ENCODE data around the gene MYH9.

MYH9 gene

GRCh38 chr22:36329254-36330078, 58.3 kb downstream of the MYH9 start:
- TF ChIP-seq CTCF (IDR thresholded peaks at IDR 0.05; ENCODE audit: low read depth, low read length): no peak
- H3K4me3 ChIP-seq (ENCODE audit: low read depth, low read length): peak overlapping the region; percentile 12

- H3K4me3 ChIP-seq (ENCODE audit: low read depth, low read length): peak overlapping the region; percentile 12
- no peak for TF ChIP-seq CTCF (IDR thresholded peaks at IDR 0.05; ENCODE audit: low read depth, low read length)
Measured at GRCh38 chr22:36328635-36329253, 59.0 kb downstream of the MYH9 start.

- no peak overlapping the region for H3K4me3 ChIP-seq (ENCODE audit: low read depth, low read length)
- TF ChIP-seq CTCF (IDR thresholded peaks at IDR 0.05; ENCODE audit: low read depth, low read length): no peak
Measured at GRCh38 chr22:36327922-36328551, 59.7 kb downstream of the MYH9 start.

- no peak overlapping the region for H3K4me3 ChIP-seq (ENCODE audit: low read depth, low read length)
- no peak for TF ChIP-seq CTCF (IDR thresholded peaks at IDR 0.05; ENCODE audit: low read depth, low read length)
Measured at GRCh38 chr22:36326178-36327161, 61.3 kb downstream of the MYH9 start.

GRCh38 chr22:36325154-36326031, 62.4 kb downstream of the MYH9 start:
- no peak for TF ChIP-seq CTCF (IDR thresholded peaks at IDR 0.05; ENCODE audit: low read depth, low read length)
- H3K4me3 ChIP-seq (ENCODE audit: low read depth, low read length): no peak overlapping the region

GRCh38 chr22:36324414-36324813, 63.4 kb downstream of the MYH9 start:
- no peak for TF ChIP-seq CTCF (IDR thresholded peaks at IDR 0.05; ENCODE audit: low read depth, low read length)
- no peak overlapping the region for H3K4me3 ChIP-seq (ENCODE audit: low read depth, low read length)
